Left forelimb (tissue), 1 donor: ENCODE data around the gene NTRK2.

Experiments
- DNase-seq: peaks from one replicate; pipeline ENCODE4 v3.0.0-alpha.2; 2018; ENCODE audit warnings: low spot score

Gene NTRK2

GRCh38 chr9:84669288-84670137 is at the start of gene NTRK2:
Gene NTRK2, plus strand, starts transcription at chr9:84669729. Its CDS starts 1,020 bp downstream, at chr9:84670749.
- DNase-seq, result peak; percentile 73

GRCh38 chr9:84620338-84620737 is 49.2 kb upstream of the NTRK2 start:
- DNase-seq, result no peak

GRCh38 chr9:84621811-84622210 is 47.7 kb upstream of the NTRK2 start:
- no peak for DNase-seq

- DNase-seq, result no peak
Measured at GRCh38 chr9:84622981-84623380, 46.5 kb upstream of the NTRK2 start.

- DNase-seq, result no peak
Measured at GRCh38 chr9:84636436-84636835, 33.1 kb upstream of the NTRK2 start.

- DNase-seq, result no peak
Measured at GRCh38 chr9:84642553-84643141, 26.9 kb upstream of the NTRK2 start.

- DNase-seq, result no peak
Measured at GRCh38 chr9:84647699-84648098, 21.8 kb upstream of the NTRK2 start.

GRCh38 chr9:84652496-84653120 is 16.9 kb upstream of the NTRK2 start:
- DNase-seq, result no peak

- no peak for DNase-seq
Measured at GRCh38 chr9:84655447-84655846, 14.1 kb upstream of the NTRK2 start.

GRCh38 chr9:84659313-84659712 is 10.2 kb upstream of the NTRK2 start:
- no peak for DNase-seq

- no peak for DNase-seq
Measured at GRCh38 chr9:84659773-84660172, 9.8 kb upstream of the NTRK2 start.

- peak; percentile 70 for DNase-seq
Measured at GRCh38 chr9:84667571-84668195, 1.8 kb upstream of the NTRK2 start.

- peak; percentile 90 for DNase-seq
Measured at GRCh38 chr9:84668196-84669012, 1.1 kb upstream of the NTRK2 start.

- DNase-seq, result no peak
Measured at GRCh38 chr9:84669013-84669287, 579 bp upstream of the NTRK2 start.

GRCh38 chr9:84670138-84671041 is 861 bp downstream of the NTRK2 start:
- peak; percentile 67 for DNase-seq

- DNase-seq, result no peak
Measured at GRCh38 chr9:84671586-84672521, 2.3 kb downstream of the NTRK2 start.

- DNase-seq, result no peak
Measured at GRCh38 chr9:84673806-84674205, 4.3 kb downstream of the NTRK2 start.

- DNase-seq, result no peak
Measured at GRCh38 chr9:84677080-84677479, 7.6 kb downstream of the NTRK2 start.

- no peak for DNase-seq
Measured at GRCh38 chr9:84679571-84679970, 10.0 kb downstream of the NTRK2 start.
